Muscle layer of duodenum (tissue), 2 donors: ENCODE measurements around the gene TCP11L2.

Experiments
- H3K27ac ChIP-seq: one replicate; pipeline ENCODE4 v1.7.0; 2013; ENCODE audit warnings: mild to moderate bottlenecking, low read length
- H3K27me3 ChIP-seq: one replicate; pipeline ENCODE4 v1.7.0; 2013; ENCODE audit warnings: low read depth, mild to moderate bottlenecking, control low read depth, low read length
- H3K36me3 ChIP-seq, 2 donors: one replicate each; pipeline ENCODE4 v1.7.0; 2013; ENCODE audit warnings: low read length in 2 of 2, control low read depth in 1 of 2, mild to moderate bottlenecking in 1 of 2; ENCODE audit not compliant: insufficient read depth in 2 of 2, control insufficient read depth in 1 of 2
- H3K4me1 ChIP-seq, 2 donors: one replicate each; pipeline ENCODE4 v1.7.0; 2013; ENCODE audit warnings: low read length in 2 of 2, mild to moderate bottlenecking in 2 of 2, control low read depth in 1 of 2, moderate library complexity in 1 of 2; ENCODE audit not compliant: insufficient read depth in 2 of 2, control insufficient read depth in 1 of 2
- H3K4me3 ChIP-seq, 2 donors: one replicate each; pipeline ENCODE4 v1.7.0; 2013; ENCODE audit warnings: low read length in 2 of 2, low read depth in 1 of 2, mild to moderate bottlenecking in 1 of 2
- H3K9me3 ChIP-seq, 2 donors: one replicate each; pipeline ENCODE4 v1.7.0; 2013; ENCODE audit warnings: low read length in 2 of 2, control low read depth in 1 of 2, mild to moderate bottlenecking in 1 of 2; ENCODE audit not compliant: control insufficient read depth in 1 of 2
- donor health status: healthy.

The TCP11L2 gene

DNA sequence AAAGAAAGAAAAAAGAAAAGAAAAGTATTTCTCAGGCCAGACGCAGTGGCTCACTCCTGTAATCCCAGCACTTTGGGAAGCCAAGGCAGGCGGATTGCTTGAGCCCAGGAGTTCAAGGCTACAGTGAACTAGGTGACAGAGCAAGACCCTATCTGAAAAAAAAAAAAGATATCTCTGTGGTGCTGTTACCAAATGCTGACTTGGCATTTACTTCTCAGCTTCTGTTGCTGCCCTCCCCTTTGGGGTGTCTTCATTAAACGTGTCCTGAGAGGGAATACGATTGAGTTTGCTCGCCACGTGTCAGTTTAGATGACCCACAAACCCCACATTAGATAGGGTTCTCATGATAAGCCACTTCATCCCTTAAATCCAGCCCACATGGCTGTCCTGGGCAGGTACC lies 50.6 kb downstream of the TCP11L2 start:
- no peak overlapping the region for H3K27ac ChIP-seq

DNA sequence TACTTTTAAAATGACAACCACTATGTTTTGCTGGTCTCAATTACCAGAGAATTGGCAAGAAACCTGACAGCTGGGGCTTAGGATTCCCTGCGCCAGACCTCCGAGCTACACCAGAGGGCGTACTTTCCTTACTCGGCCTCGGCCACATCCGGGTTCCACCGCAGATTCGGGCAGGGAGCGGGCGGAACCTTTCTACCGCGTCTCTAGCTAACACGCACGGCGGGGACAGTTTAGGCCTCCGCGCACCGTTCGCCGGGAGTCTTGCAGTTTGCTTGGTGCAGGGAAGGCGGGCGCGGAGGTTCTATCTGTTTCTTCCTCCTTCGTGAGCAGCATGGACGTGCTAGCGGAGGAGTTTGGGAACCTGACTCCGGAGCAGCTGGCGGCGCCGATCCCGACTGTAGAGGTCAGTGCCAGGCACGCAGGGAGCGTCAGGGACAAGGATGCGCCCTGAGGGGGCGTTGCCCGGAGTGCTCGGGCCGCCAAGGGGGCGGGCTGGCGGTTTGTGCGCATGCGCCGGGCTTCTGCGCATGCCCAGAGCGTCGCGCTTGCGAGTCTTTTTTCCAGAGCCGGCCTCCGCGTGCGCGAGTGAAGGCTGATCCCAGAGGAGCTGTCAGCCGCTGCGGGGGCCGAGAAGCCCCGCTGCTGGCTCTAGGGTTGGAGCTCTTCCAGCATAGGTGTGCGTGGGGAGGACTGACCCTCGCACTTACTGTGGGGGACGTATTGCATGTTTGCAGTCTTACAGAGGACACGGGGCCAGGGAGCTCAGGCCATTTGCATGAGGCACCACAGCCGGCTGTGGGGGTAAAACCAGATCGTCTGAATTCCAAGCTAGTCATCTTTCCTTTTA lies 55.2 kb downstream of the TCP11L2 start, which contains the start of gene POLR3B:
Gene POLR3B (plus strand): TSS at position 200 of the 847 bp plus-strand sequence. CDS start 132 bp downstream, at position 332.
- H3K27ac ChIP-seq = peak within 1 kb of the TSS; percentile 93
- peaks cover 0 to 13% of the 10 kb centered on the region in 2 donors for H3K4me1 ChIP-seq
- peaks cover 0 to 3% of the 10 kb centered on the region in 2 donors for H3K36me3 ChIP-seq
- H3K9me3 ChIP-seq = no peaks in the 10 kb centered on the region
- H3K27me3 ChIP-seq = no peaks in the 10 kb centered on the region
- peak within 1 kb of the TSS; percentile 81 to 89 for H3K4me3 ChIP-seq

More for the DNA sequence above, 50.6 kb downstream of the TCP11L2 start:
- no peak overlapping the region for H3K4me3 ChIP-seq
- no peaks in the 10 kb centered on the region for H3K9me3 ChIP-seq
- H3K36me3 ChIP-seq = peaks cover 0 to 3% of the 10 kb centered on the region in 2 donors
- peaks cover 0 to 11% of the 10 kb centered on the region in 2 donors for H3K4me1 ChIP-seq
- H3K27me3 ChIP-seq = no peaks in the 10 kb centered on the region

DNA sequence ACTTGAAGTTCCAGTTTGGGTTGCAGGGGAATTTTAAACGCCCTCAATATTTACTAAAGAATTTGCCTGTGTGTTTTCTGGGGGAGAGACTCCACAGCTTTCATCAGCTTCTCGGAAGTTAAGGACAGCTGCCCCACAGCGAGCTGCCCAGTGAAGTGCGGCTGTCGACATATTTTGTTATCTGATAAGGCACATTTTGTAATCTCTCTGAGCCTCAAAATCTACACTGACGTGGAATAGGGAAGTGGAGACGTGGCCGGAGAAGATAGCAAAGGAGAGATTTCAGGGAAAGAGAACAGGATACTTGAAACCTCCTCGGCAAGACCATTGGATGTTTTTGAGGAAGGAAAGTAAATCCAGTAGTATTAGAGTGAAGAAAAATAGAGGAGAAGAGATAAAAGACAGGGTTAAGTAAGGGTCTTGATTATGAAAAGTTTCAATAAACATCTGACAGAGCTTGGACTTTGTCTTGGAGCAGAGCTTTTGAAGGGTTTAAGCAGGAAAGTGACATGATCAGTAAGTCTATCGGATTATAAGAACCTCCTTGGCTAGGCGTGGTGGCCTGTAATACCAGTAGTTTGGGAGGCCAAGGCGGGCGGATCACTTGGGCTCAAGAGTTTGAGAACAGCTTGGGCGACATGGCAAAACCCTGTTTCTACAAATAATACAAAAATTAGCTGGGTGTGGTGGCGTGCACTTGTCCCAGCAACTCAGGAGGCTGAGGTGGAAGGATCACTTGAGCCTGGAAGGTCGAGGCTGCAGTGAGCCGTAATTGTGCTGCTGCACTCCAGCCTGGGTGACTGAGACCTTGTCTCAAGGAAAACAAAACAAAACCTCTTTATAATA lies 56.1 kb downstream of the TCP11L2 start:
- H3K27me3 ChIP-seq = no peaks in the 10 kb centered on the region
- H3K9me3 ChIP-seq = no peaks in the 10 kb centered on the region
- peaks cover 0 to 3% of the 10 kb centered on the region in 2 donors for H3K36me3 ChIP-seq
- peak overlapping the region; percentile 81 to 89 for H3K4me3 ChIP-seq
- H3K27ac ChIP-seq = peak overlapping the region; percentile 93
- H3K4me1 ChIP-seq = peaks cover 0 to 13% of the 10 kb centered on the region in 2 donors

GRCh38 chr12:106359646-106360399 lies 57.3 kb downstream of the TCP11L2 start:
- H3K27ac ChIP-seq = no peak overlapping the region
- no peaks in the 10 kb centered on the region for H3K9me3 ChIP-seq
- H3K36me3 ChIP-seq = peaks cover 0 to 3% of the 10 kb centered on the region in 2 donors
- H3K4me1 ChIP-seq = peaks cover 0 to 13% of the 10 kb centered on the region in 2 donors
- no peak overlapping the region for H3K4me3 ChIP-seq
- H3K27me3 ChIP-seq = no peaks in the 10 kb centered on the region

DNA sequence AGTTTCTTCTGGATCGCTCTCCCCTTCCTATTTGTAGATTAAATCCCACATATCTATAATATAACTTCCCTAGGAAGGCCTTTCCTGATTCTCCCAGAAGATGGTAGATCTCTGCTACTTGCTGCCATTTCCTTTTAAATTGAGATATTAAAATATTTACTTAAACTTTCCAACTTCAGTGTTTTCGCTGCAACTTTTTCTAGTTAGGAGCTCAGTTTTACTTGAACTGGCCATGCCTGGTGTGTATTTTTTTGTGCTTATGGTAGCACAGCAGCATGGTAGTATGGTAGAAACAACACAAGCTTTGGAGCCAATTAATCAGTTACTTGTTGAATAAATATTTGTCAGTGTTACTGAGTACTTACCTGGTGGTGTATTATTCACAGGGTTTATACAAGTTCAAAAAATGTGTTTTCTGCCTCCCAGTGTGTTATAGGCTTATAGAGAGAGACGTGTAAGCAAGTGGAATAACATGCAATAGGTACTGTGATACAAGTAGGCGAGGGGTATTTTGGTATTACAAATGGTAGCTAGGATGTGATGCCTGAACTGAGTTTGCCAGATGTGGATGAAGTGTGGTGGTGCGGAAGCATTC lies 58.0 kb downstream of the TCP11L2 start:
- Histone ChIP-seq H3K9me3 (no peaks in the 10 kb centered on the region), H3K27ac (no peak overlapping the region), H3K4me3 (no peak overlapping the region), H3K36me3 (peaks cover 0 to 3% of the 10 kb centered on the region in 2 donors), H3K4me1 (peaks cover 0 to 13% of the 10 kb centered on the region in 2 donors), H3K27me3 (no peaks in the 10 kb centered on the region)

- no peaks in the 10 kb centered on the region for H3K27me3 ChIP-seq
- no peak overlapping the region for H3K4me3 ChIP-seq
- H3K36me3 ChIP-seq = peaks cover 4 to 5% of the 10 kb centered on the region in 2 donors
- H3K27ac ChIP-seq = no peak overlapping the region
- H3K4me1 ChIP-seq = peaks cover 0 to 8% of the 10 kb centered on the region in 2 donors
- no peaks in the 10 kb centered on the region for H3K9me3 ChIP-seq
Measured at GRCh38 chr12:106362971-106363370, 60.4 kb downstream of the TCP11L2 start.

DNA sequence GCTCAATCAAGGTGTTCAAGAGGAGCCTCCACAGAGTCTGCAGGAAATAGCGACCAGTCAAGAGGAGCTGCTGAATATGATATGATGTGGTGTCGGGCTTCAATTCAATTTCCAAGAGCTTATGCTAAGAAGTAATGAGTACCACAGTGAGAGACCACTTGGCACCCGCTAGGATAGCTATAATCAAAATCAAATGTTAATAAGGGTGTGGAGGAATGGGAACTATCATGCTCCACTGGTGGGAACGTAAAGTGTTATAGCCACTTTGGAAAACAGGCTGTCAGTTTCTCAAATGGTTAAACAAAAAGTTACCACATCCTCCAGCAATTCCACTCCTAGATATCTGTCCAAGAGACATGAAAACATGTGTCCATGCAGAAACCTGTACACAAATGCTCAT lies 61.7 kb downstream of the TCP11L2 start:
- Histone ChIP-seq H3K27me3 (no peaks in the 10 kb centered on the region), H3K4me3 (no peak overlapping the region), H3K4me1 (no peaks in the 10 kb centered on the region), H3K36me3 (peaks cover 5 to 7% of the 10 kb centered on the region in 2 donors), H3K27ac (no peak overlapping the region), H3K9me3 (no peaks in the 10 kb centered on the region)

DNA sequence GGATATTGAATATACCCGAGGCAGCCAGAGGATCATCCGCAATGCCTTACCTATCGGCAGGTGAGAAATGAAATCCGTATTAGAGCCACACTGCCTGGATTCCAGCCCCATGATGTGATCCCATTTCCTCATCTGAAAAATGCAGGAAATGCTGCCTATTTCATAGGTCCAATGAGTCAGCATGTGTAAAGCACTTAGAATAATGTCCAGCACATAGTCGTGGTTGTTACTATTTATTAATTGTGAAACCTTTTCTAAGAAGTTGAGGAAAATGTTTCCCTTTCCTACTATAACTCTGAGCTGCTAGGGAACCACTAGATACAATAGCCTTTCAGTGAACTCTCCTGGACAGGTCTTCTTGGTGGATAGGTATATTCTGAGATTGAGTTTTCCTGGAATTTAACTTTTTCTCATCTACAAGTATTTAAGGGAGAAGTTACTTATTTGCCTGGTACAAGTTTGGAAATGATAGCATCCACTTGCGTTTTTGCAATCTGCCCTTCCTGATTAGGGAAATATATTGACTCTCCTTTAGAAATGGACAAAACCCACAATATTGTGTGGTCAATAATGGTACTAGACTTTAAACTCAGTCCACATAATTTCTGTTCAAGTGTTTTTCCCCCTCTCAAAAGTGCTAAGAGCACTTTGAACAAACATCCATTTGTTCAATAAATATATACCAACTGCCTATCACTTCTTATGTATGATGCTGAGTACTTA lies 67.3 kb downstream of the TCP11L2 start:
- Histone ChIP-seq H3K36me3 (peaks cover 7 to 24% of the 10 kb centered on the region in 2 donors), H3K9me3 (no peaks in the 10 kb centered on the region), H3K4me1 (no peaks in the 10 kb centered on the region), H3K27ac (no peak overlapping the region), H3K4me3 (no peak overlapping the region), H3K27me3 (no peaks in the 10 kb centered on the region)

DNA sequence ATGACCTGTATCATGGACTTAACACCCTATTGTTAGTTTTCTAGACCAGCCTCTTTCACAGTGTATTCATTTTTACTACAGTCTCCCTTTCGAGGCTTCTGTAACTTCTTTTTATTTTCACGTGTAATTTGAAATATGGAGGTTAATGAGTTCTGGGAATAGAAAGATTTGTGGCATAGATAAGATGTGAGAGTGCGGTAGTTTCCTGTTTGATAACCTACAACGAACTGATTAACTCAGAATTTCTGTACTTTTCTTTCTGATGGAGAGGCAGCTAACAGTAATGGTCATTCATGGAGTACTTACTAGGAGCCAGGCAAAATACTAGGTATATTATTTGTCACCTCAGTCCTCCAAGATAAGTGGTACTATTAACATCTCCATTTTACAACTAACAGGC lies 76.3 kb downstream of the TCP11L2 start:
- no peaks in the 10 kb centered on the region for H3K27me3 ChIP-seq
- H3K4me3 ChIP-seq = no peak overlapping the region
- no peaks in the 10 kb centered on the region for H3K9me3 ChIP-seq
- no peak overlapping the region for H3K27ac ChIP-seq
- no peaks in the 10 kb centered on the region for H3K4me1 ChIP-seq
- peaks cover 7 to 47% of the 10 kb centered on the region in 2 donors for H3K36me3 ChIP-seq

- Histone ChIP-seq H3K27ac (no peak overlapping the region), H3K9me3 (no peaks in the 10 kb centered on the region), H3K27me3 (no peaks in the 10 kb centered on the region), H3K4me1 (no peaks in the 10 kb centered on the region), H3K36me3 (peaks cover 7 to 38% of the 10 kb centered on the region in 2 donors), H3K4me3 (no peak overlapping the region)
Measured at GRCh38 chr12:106380954-106381353, 78.4 kb downstream of the TCP11L2 start.
